ENCODE measurements around the gene PLK5. TPM values are rescaled to one million over a fixed set of nuclear protein-coding genes. Genes with fewer than 3 reads are reported as not detected.
"Not testable (repeated sequence)": the region's sequence is repeated elsewhere in the genome, so short reads cannot be mapped to it uniquely, and the experiment has no call there.

PLK5 gene
- total RNA-seq, 1 donor from 2014 or later, result 0.26 TPM

DNA sequence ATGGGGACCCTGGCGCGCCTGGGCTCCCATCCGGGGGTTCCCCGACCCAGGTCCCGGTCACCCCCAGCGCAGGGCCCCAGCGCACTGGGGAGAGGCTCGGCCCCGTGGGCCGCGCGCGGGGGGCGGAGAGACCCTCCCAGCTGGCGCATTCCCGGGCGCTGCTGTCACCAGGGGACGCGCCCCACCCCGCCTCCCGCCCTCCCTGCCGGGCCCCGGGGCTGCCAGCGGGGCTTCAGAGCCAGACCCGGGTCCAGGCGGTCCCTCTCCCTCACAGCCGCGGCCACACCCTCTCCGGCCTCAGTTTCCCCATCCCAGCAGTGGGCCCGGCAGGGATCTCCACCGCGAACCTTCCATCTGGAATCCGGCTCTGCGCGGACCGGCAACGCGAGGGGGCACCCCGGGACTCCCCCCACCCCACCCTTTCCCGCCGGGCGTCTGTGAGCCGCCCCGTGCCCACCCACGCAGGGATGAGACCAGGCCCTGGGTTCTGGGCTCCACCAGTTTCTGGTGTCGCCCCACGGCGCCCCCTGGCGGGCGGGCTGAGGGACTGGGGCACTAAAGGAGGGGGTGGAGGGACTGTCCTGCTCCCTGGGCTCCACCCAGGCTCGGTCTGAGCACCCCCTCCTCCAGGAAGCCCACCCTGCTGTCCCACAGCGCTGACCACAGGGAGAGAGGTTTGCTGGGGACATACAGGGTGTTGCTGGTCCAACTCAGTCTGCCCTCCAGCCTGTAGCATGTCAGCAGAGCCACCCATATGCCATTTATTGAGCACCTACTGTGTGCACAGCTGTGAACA is 10.2 kb upstream of the PLK5 start:
- TF ChIP-seq, protein P1, sequence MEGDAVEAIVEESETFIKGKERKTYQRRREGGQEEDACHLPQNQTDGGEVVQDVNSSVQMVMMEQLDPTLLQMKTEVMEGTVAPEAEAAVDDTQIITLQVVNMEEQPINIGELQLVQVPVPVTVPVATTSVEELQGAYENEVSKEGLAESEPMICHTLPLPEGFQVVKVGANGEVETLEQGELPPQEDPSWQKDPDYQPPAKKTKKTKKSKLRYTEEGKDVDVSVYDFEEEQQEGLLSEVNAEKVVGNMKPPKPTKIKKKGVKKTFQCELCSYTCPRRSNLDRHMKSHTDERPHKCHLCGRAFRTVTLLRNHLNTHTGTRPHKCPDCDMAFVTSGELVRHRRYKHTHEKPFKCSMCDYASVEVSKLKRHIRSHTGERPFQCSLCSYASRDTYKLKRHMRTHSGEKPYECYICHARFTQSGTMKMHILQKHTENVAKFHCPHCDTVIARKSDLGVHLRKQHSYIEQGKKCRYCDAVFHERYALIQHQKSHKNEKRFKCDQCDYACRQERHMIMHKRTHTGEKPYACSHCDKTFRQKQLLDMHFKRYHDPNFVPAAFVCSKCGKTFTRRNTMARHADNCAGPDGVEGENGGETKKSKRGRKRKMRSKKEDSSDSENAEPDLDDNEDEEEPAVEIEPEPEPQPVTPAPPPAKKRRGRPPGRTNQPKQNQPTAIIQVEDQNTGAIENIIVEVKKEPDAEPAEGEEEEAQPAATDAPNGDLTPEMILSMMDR (IDR thresholded peaks at IDR 0.05; ENCODE audit: unreplicated experiment), result peak; percentile 58
- H3K4me1 Mint-ChIP-seq (ENCODE audit: low read depth), result peaks cover 3% of the 10 kb centered on the region
- no peaks in the 10 kb centered on the region for H3K36me3 Mint-ChIP-seq (ENCODE audit: insufficient read depth)
- peaks cover 49% of the 10 kb centered on the region for H3K27me3 Mint-ChIP-seq
- no peak for DNase-seq (ENCODE audit: low spot score, unreplicated experiment)
- no peak overlapping the region for H3K27ac Mint-ChIP-seq
- H3K9me3 Mint-ChIP-seq (ENCODE audit: low read depth), result no peaks in the 10 kb centered on the region
- no peak overlapping the region for H3K4me3 Mint-ChIP-seq (ENCODE audit: low read depth)

DNA sequence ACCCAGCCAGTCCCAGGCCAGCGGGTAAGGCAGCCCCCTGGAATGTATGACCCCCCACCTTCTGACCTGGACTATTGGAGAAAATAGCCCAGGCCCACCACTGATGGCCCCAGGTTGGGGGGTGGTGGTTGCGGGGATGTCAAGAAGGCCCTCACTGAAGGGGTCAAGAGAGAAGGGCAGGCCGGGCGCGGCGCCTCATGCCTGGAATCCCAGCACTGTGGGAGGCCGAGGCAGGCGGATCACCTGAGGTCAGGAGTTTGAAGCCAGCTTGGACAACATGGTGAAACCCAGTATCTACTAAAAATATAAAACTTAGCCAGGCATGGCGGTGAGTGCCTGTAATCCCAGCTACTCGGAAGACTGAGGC is 9.6 kb upstream of the PLK5 start:
- Mint-ChIP-seq H3K27ac (no peak overlapping the region), H3K27me3 (peaks cover 51% of the 10 kb centered on the region)

DNA sequence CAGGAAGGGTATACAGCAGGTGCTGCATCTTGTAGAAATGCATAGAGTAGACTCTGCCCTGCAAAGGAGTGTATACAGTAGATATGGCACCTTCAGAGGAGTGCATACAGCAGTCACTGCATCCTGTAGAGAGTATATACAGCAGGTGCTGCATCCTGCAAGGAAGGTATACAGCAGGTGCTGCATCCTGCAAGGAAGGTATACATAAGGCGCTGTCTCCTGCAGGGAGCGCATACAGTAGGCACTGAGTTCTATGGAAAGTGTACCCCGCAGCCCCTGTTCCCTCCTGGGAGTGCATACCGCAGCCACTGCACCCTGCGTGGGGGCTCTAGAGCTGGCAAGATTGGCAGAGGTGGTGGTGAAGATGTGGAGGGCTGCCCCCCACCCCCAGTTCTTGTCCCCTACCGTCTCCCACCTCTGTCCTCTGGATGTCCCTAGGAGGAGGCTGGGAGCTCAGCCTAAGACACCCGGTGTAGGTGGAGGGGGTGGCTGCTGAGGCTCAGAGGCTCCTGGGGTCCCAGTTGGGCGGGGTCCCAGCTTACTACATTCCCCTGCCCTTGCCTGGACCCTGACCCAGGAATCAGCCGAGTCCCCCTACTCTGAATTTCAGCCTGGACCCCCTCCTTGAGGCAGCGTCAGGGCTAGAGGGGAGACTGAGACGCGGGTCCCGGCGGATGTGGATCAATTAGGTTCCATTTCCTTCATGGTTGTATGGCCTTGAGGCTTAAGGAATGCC is 8.7 kb upstream of the PLK5 start:
- Mint-ChIP-seq H3K4me1 (ENCODE audit: low read depth) (no peaks in the 10 kb centered on the region), H3K36me3 (ENCODE audit: insufficient read depth) (no peaks in the 10 kb centered on the region), H3K9me3 (ENCODE audit: low read depth) (no peaks in the 10 kb centered on the region), H3K4me3 (ENCODE audit: low read depth) (no peak overlapping the region), H3K27ac (no peak overlapping the region), H3K27me3 (peaks cover 48% of the 10 kb centered on the region)
- TF ChIP-seq, protein P1 (IDR thresholded peaks at IDR 0.05; ENCODE audit: unreplicated experiment), result no peak
- no peak for DNase-seq (ENCODE audit: low spot score, unreplicated experiment)

More for the DNA sequence above, 9.6 kb upstream of the PLK5 start:
- TF ChIP-seq, protein P1 (IDR thresholded peaks at IDR 0.05; ENCODE audit: unreplicated experiment), result no peak
- Mint-ChIP-seq H3K4me3 (ENCODE audit: low read depth) (no peak overlapping the region), H3K9me3 (ENCODE audit: low read depth) (no peaks in the 10 kb centered on the region), H3K4me1 (ENCODE audit: low read depth) (peaks cover 3% of the 10 kb centered on the region), H3K36me3 (ENCODE audit: insufficient read depth) (no peaks in the 10 kb centered on the region)
- no peak for DNase-seq (ENCODE audit: low spot score, unreplicated experiment)

DNA sequence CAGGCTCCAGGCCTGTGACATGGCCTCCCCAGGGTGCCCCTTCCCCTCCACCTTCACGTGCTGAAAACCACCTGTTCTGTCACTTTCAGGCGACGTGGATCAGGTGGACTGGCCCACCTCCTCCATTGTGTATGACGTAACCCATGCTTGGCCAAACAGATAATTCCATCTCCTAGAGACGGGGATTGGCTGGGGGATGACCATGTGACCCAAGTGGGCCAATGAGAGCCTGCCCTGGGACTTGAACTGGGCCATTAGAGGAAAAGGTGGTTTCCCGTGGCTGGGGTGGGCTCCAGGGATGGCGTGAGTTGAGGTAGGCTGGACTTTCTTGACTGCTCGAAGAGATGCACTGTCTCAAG is 7.5 kb upstream of the PLK5 start:
- H3K36me3 Mint-ChIP-seq (ENCODE audit: insufficient read depth), result no peaks in the 10 kb centered on the region
- H3K27ac Mint-ChIP-seq, result no peak overlapping the region
- TF ChIP-seq, protein P1 (IDR thresholded peaks at IDR 0.05; ENCODE audit: unreplicated experiment), result no peak
- no peaks in the 10 kb centered on the region for H3K4me1 Mint-ChIP-seq (ENCODE audit: low read depth)
- no peak overlapping the region for H3K4me3 Mint-ChIP-seq (ENCODE audit: low read depth)
- peaks cover 41% of the 10 kb centered on the region for H3K27me3 Mint-ChIP-seq
- DNase-seq (ENCODE audit: low spot score, unreplicated experiment), result no peak
- H3K9me3 Mint-ChIP-seq (ENCODE audit: low read depth), result no peaks in the 10 kb centered on the region

DNA sequence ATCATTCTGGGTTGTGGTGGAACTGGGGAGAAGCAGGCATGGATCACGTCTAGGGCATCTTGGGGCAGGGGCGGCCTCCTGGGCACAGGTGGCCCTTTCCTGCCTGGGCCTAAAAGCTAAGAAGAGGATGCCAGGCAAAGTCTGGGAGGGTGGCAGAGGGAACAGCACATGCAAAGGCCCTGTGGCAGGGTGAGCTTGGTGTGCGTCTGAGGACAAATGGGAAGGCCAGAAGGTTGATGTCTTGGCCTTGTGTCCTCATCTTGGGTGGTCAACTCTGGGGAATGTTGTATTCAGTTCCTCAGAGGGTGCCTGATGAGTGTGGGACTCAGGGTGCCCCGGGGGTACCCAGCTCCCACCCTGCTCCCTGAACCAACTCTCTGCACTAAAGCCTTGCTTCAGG is 5.4 kb upstream of the PLK5 start:
- TF ChIP-seq, protein P1 (IDR thresholded peaks at IDR 0.05; ENCODE audit: unreplicated experiment), result no peak
- Mint-ChIP-seq H3K27ac (no peak overlapping the region), H3K36me3 (ENCODE audit: insufficient read depth) (no peaks in the 10 kb centered on the region), H3K4me3 (ENCODE audit: low read depth) (no peak overlapping the region), H3K9me3 (ENCODE audit: low read depth) (no peaks in the 10 kb centered on the region), H3K27me3 (peaks cover 53% of the 10 kb centered on the region), H3K4me1 (ENCODE audit: low read depth) (no peaks in the 10 kb centered on the region)
- no peak for DNase-seq (ENCODE audit: low spot score, unreplicated experiment)

DNA sequence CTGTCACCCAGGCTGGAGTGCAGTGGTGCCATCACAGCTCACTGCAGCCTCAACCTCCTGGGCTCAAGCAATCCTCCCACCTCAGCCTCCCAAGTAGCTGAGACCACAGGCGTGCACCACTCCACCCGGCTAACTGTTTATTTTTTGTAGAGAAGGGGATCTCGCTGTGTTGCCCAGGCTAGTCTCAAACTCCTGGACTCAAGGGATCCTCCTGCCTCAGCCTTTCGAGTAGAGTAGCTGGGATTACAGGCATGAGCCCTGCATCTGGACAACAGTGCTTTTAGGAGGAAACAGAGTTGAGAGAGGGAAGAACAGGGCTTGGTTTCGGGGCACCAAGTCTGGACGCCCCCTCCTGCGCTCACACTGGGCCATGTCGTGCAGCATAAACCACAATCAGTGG is 4.1 kb upstream of the PLK5 start:
- Mint-ChIP-seq H3K27me3 (peaks cover 56% of the 10 kb centered on the region), H3K27ac (peak overlapping the region; percentile 77)
- DNase-seq (ENCODE audit: low spot score, unreplicated experiment); H3K36me3 Mint-ChIP-seq (ENCODE audit: insufficient read depth); H3K9me3 Mint-ChIP-seq (ENCODE audit: low read depth); H3K4me3 Mint-ChIP-seq (ENCODE audit: low read depth); H3K4me1 Mint-ChIP-seq (ENCODE audit: low read depth): not testable (repeated sequence)

Data from progenitor cell of endocrine pancreas (in vitro differentiated cells).